Stimulated activated CD4-positive, alpha-beta T cell treated with anti-CD3 and anti-CD28 coated beads, Interleukin-2, amount 100 ng/mL, for 24 hours (primary cell): Measurements from ENCODE around the gene CC2D2B.
"Not testable (repeated sequence)": the region's sequence is repeated elsewhere in the genome, so short reads cannot be mapped to it uniquely, and the experiment has no call there.

Experiments
- DNase-seq, 2 donors: peaks; one replicate each; pipeline ENCODE4 v3.0.0-alpha.2; 2020

The CC2D2B gene

GRCh38 chr10:95907456-95908253 lies at the start of gene CC2D2B:
TSS of gene CC2D2B (plus strand) at chr10:95907975. CDS start at chr10:95911324, 3,349 bp downstream.
- peak; percentile 75 to 81 for DNase-seq

GRCh38 chr10:95860166-95860940 lies 47.4 kb upstream of the CC2D2B start:
- DNase-seq: no peak

GRCh38 chr10:95861386-95861785 lies 46.4 kb upstream of the CC2D2B start:
- DNase-seq: no peak

GRCh38 chr10:95864906-95865813 lies 42.6 kb upstream of the CC2D2B start:
- DNase-seq: peak in 1 of 2 donors; percentile 19

GRCh38 chr10:95865814-95866466 lies 41.8 kb upstream of the CC2D2B start:
- DNase-seq: no peak

GRCh38 chr10:95866467-95866842 lies 41.3 kb upstream of the CC2D2B start:
- DNase-seq: no peak

GRCh38 chr10:95867866-95868265 lies 39.9 kb upstream of the CC2D2B start:
- no peak for DNase-seq

GRCh38 chr10:95872158-95872711 lies 35.5 kb upstream of the CC2D2B start:
- no peak for DNase-seq

- DNase-seq: no peak
Observed at GRCh38 chr10:95873139-95873538, 34.6 kb upstream of the CC2D2B start.

- DNase-seq: no peak
Observed at GRCh38 chr10:95873651-95874050, 34.1 kb upstream of the CC2D2B start.

GRCh38 chr10:95874783-95875182 lies 33.0 kb upstream of the CC2D2B start:
- DNase-seq: not testable (repeated sequence)

GRCh38 chr10:95876756-95877155 lies 31.0 kb upstream of the CC2D2B start:
- no peak for DNase-seq

- DNase-seq: no peak
Observed at GRCh38 chr10:95877881-95878280, 29.9 kb upstream of the CC2D2B start.

- DNase-seq: no peak
Observed at GRCh38 chr10:95880704-95881103, 27.1 kb upstream of the CC2D2B start.

GRCh38 chr10:95881316-95881715 lies 26.5 kb upstream of the CC2D2B start:
- no peak for DNase-seq

GRCh38 chr10:95889830-95890229 lies 17.9 kb upstream of the CC2D2B start:
- no peak for DNase-seq

- DNase-seq: no peak
Observed at GRCh38 chr10:95896071-95896850, 11.5 kb upstream of the CC2D2B start.

GRCh38 chr10:95905897-95906580 lies 1.7 kb upstream of the CC2D2B start:
- DNase-seq: not testable (repeated sequence)

- peak; percentile 42 to 57 for DNase-seq
Observed at GRCh38 chr10:95906677-95907455, 909 bp upstream of the CC2D2B start.

- no peak for DNase-seq
Observed at GRCh38 chr10:95908450-95908849, 675 bp downstream of the CC2D2B start.
